Endothelial cell (in vitro differentiated cells): ENCODE data around the gene GRHL1. TPM values are rescaled to one million over a fixed set of nuclear protein-coding genes. Genes with fewer than 3 reads are reported as not detected.

Source experiments
- DNase-seq: peaks from one replicate; pipeline ENCODE4 v3.0.0; 2021; ENCODE audit warnings: low spot score
- H3K27ac Mint-ChIP-seq: one replicate; pipeline ENCODE4 v1.8.0; 2021; ENCODE audit warnings: mixed read lengths, inconsistent platforms; ENCODE audit not compliant: unreplicated experiment
- H3K27me3 Mint-ChIP-seq: one replicate; pipeline ENCODE4 v1.8.0; 2021; ENCODE audit warnings: mild to moderate bottlenecking, moderate library complexity, mixed read lengths, inconsistent platforms; ENCODE audit not compliant: unreplicated experiment
- H3K36me3 Mint-ChIP-seq: one replicate; pipeline ENCODE4 v1.8.0; 2021; ENCODE audit warnings: mild to moderate bottlenecking, low read depth, mixed read lengths, inconsistent platforms; ENCODE audit not compliant: unreplicated experiment
- H3K4me1 Mint-ChIP-seq: one replicate; pipeline ENCODE4 v1.8.0; 2021; ENCODE audit warnings: mild to moderate bottlenecking, mixed read lengths, inconsistent platforms; ENCODE audit not compliant: unreplicated experiment
- H3K4me3 Mint-ChIP-seq: one replicate; pipeline ENCODE4 v1.8.0; 2021; ENCODE audit warnings: mild to moderate bottlenecking, mixed read lengths, inconsistent platforms; ENCODE audit not compliant: unreplicated experiment
- H3K9me3 Mint-ChIP-seq: one replicate; pipeline ENCODE4 v1.8.0; 2021; ENCODE audit warnings: mixed read lengths, inconsistent platforms; ENCODE audit not compliant: unreplicated experiment
- CTCF ChIP-seq: fragments of 200-600 bp; sonication (generic); IDR thresholded peaks from one replicate; pipeline ENCODE4 v1.5.0; 2021; ENCODE audit warnings: antibody characterized with exemption; ENCODE audit not compliant: unreplicated experiment
- long read RNA-seq: library from polyadenylated mRNA; unstranded; transcript quantifications from one replicate; pipeline ENCODE4 v2.0.0, GENCODE V29; 2020; ENCODE audit not compliant: unreplicated experiment
- total RNA-seq: library from RNA; stranded (reverse); fragmentation: NEBNext Ultra II Directional; extraction: Animal tissue kit (Norgen Biotek cat#: 25700); gene quantifications from one replicate; pipeline ENCODE4 v1.2.1, GENCODE V29; 2021; ENCODE audit not compliant: unreplicated experiment

GRHL1 gene
- total RNA-seq, result 1.7 TPM
- long read RNA-seq, result 0 reads

DNA sequence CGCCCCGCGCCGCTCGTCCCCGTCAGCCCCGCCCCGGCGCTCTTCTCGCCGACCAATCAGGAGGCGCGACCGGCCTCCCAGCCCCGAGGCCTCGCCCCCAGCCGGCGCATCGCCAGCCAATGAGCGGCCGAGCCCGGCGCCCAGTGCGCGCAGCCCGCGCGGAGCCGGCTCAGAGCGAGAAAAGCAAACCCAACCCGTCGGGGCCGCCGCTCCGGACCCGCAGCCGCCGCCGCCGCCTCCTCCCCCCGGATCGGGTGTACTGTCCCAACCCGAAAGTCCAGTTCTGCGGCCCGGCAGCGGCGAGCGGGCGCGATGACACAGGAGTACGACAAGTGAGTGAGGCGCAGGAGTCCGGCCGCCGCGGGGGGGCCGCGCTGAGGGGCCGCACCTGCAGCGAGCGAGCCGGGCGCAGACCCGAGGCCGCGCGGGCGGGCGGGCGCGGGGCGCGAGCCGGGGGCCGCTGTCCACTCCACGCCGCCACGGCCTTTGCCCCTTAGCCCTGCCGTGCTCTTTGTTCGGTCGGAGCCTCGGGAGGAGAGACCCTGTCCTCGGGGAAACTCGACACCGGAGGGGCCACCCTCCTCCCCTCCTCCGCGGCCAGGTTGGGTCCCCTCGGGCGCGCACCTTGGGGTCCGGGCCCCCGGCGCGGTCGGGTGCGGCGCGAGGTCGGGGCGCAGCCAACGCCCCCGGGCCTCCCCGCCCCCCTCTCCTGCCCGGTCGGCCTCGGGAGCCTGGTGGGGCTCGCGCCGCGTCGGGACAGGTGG, at the start of gene GRHL1:
GRHL1 (plus strand) TSS at position 172 of the 764 bp plus-strand sequence; CDS start at position 313, 141 bp downstream.
- Mint-ChIP-seq H3K4me3 (peak within 1 kb of the TSS; percentile 83), H3K27me3 (peaks cover 9% of the 10 kb centered on the region)

GRCh38 chr2:9905413-9905812, 46.1 kb upstream of the GRHL1 start:
- no peak for TF ChIP-seq CTCF
- DNase-seq, result no peak
- Mint-ChIP-seq H3K9me3 (no peaks in the 10 kb centered on the region), H3K4me3 (no peak overlapping the region), H3K4me1 (no peaks in the 10 kb centered on the region), H3K27me3 (peaks cover 1% of the 10 kb centered on the region), H3K36me3 (no peaks in the 10 kb centered on the region), H3K27ac (no peak overlapping the region)

More for the DNA sequence above, at the start of gene GRHL1:
- peak; percentile 92 for DNase-seq
- peaks cover 5% of the 10 kb centered on the region for H3K36me3 Mint-ChIP-seq
- TF ChIP-seq CTCF, result no peak
- H3K4me1 Mint-ChIP-seq, result peaks cover 11% of the 10 kb centered on the region
- H3K27ac Mint-ChIP-seq, result no peak within 1 kb of the TSS
- no peaks in the 10 kb centered on the region for H3K9me3 Mint-ChIP-seq

GRCh38 chr2:9907402-9907801, 44.1 kb upstream of the GRHL1 start:
- Mint-ChIP-seq H3K36me3 (no peaks in the 10 kb centered on the region), H3K9me3 (no peaks in the 10 kb centered on the region), H3K27me3 (peaks cover 1% of the 10 kb centered on the region), H3K4me3 (no peak overlapping the region), H3K4me1 (no peaks in the 10 kb centered on the region), H3K27ac (no peak overlapping the region)
- no peak for DNase-seq
- no peak for TF ChIP-seq CTCF

DNA sequence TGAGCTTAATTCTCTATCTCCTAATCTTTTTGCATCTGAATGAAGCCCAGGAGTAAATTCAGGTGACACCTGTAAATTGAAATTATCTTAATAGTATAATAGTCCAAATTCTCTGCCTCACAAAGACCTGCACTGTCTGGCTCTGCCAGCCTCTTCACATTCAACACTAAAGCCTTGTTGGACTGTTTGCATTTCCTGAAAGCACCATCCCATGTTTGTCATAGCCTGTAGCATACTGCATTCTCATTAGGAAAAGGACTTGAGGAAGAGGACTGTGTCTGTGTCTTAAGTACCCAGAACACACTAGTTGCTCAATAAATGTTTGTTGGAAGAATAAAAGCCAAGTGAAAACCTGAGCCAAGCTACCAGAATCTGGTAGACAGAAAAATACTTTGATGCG, 42.9 kb upstream of the GRHL1 start:
- H3K27me3 Mint-ChIP-seq, result peaks cover 1% of the 10 kb centered on the region
- H3K36me3 Mint-ChIP-seq, result no peaks in the 10 kb centered on the region
- DNase-seq, result no peak
- H3K27ac Mint-ChIP-seq, result no peak overlapping the region
- H3K4me3 Mint-ChIP-seq, result no peak overlapping the region
- H3K9me3 Mint-ChIP-seq, result no peaks in the 10 kb centered on the region
- no peaks in the 10 kb centered on the region for H3K4me1 Mint-ChIP-seq
- no peak for TF ChIP-seq CTCF

GRCh38 chr2:9909106-9909505, 42.4 kb upstream of the GRHL1 start:
- peaks cover 1% of the 10 kb centered on the region for H3K27me3 Mint-ChIP-seq
- no peaks in the 10 kb centered on the region for H3K4me1 Mint-ChIP-seq
- no peaks in the 10 kb centered on the region for H3K36me3 Mint-ChIP-seq
- TF ChIP-seq CTCF, result no peak
- no peak overlapping the region for H3K27ac Mint-ChIP-seq
- H3K9me3 Mint-ChIP-seq, result no peaks in the 10 kb centered on the region
- H3K4me3 Mint-ChIP-seq, result no peak overlapping the region
- DNase-seq, result no peak
